OCI-LY3 (cell line): ENCODE data around the gene ATXN7.

Experiments used
- H2AFZ ChIP-seq: fragments of 200-600, 300-600 bp; shearing (Covaris generic); 2 replicates; pipeline ENCODE4 v1.6.0; 2014; ENCODE audit warnings: antibody characterized with exemption, low read depth, low read length
- H3K27ac ChIP-seq: fragments of 200-600, 300-600 bp; sonication (generic); 2 replicates; pipeline ENCODE4 v1.5.1; 2014; ENCODE audit warnings: mild to moderate bottlenecking, low read length, moderate library complexity, mixed read lengths
- H3K27me3 ChIP-seq: fragments of 200-600, 300-600 bp; sonication (generic); 2 replicates; pipeline ENCODE4 v1.6.1; 2014; ENCODE audit warnings: low read depth, low read length, mixed read lengths
- H3K36me3 ChIP-seq: fragments of 200-600, 300-600 bp; sonication (generic); replicated peaks from 2 replicates; pipeline ENCODE3; 2014; ENCODE audit warnings: low read depth, low read length, mixed read lengths
- H3K4me1 ChIP-seq: fragments of 300-600, 200-600 bp; sonication (generic); 2 replicates; pipeline ENCODE4 v1.6.1; 2014; ENCODE audit warnings: low read length, mixed read lengths
- H3K4me2 ChIP-seq: fragments of 200-600, 300-600 bp; sonication (generic); 2 replicates; pipeline ENCODE4 v1.6.1; 2014; ENCODE audit warnings: low read length, mixed read lengths
- H3K4me3 ChIP-seq: fragments of 300-600, 200-600 bp; sonication (generic); 2 replicates; pipeline ENCODE4 v1.5.1; 2014; ENCODE audit warnings: antibody characterized with exemption, mild to moderate bottlenecking, low read length, moderate library complexity
- H3K79me2 ChIP-seq: fragments of 300-600, 200-600 bp; shearing (Covaris generic); 2 replicates; pipeline ENCODE4 v1.6.1; 2014; ENCODE audit warnings: mild to moderate bottlenecking, low read length, mixed read lengths
- H3K9ac ChIP-seq: fragments of 300-600, 200-600 bp; shearing (Covaris generic); 2 replicates; pipeline ENCODE4 v1.6.0; 2014; ENCODE audit warnings: mild to moderate bottlenecking, low read length, moderate library complexity
- H3K9me3 ChIP-seq: fragments of 200-600, 300-600 bp; shearing (Covaris generic); 2 replicates; pipeline ENCODE4 v1.6.1; 2014; ENCODE audit warnings: low read length, mixed read lengths; ENCODE audit not compliant: insufficient read depth
- H4K20me1 ChIP-seq: fragments of 200-600, 300-600 bp; sonication (generic); 2 replicates; pipeline ENCODE4 v1.6.1; 2016; ENCODE audit warnings: low read length, mixed read lengths; ENCODE audit not compliant: insufficient read depth
- CTCF ChIP-seq: fragments of 200-600, 300-600 bp; sonication (generic); IDR thresholded peaks from 2 replicates; pipeline ENCODE4 v1.5.1; 2014; ENCODE audit warnings: antibody characterized with exemption, low read length, low read depth
- EZH2phosphoT487 ChIP-seq: fragments of 200-600 bp; shearing (Covaris generic); IDR thresholded peaks from 2 replicates; pipeline ENCODE4 v1.6.1; 2018; ENCODE audit warnings: antibody characterized with exemption, mixed run types, low read depth

ATXN7 gene

DNA sequence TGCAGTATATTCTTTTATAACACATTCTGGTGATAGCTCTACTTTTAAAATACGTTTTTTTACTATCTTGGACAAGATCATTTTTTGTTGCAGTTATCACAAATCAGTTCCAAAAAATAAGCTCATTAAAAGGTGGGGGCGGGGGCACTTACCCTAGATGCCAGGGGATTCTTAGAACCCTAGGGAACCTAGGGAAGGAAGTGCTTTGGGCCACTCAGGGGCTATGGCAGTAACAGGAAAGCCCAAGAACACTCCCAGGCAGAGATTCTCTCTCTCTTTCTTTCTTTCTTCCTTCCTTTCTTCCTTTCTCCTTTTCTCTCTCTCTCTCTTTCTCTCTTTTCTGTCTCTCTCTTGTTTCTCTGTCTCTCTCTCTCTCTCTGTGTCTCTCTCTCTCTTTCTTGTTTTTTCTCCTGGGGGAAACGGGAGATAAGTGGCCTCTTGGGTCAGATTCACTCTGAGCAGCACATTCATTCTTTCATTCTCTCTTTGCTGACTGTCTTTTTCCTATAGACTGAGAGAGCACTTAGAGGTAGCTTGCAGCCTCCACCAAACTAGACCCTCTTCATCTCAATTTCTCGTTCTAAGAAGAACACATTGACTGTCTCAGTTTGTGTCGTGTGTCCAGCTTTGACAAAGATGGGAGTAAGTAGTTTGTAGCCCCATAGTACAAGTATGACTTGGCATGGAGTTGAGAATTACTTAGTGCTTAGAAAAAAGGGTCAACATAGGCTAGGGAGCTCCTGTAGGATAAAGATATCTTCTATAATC, 31.9 kb downstream of the ATXN7 start:
- Histone ChIP-seq H3K4me1 (peaks cover 11% of the 10 kb centered on the region), H3K27ac (no peak overlapping the region), H3K79me2 (peaks cover 51% of the 10 kb centered on the region), H2AFZ (no peak overlapping the region), H3K27me3 (no peaks in the 10 kb centered on the region), H3K4me2 (no peak overlapping the region), H3K36me3 (peaks cover 22% of the 10 kb centered on the region), H3K9ac (no peak overlapping the region), H3K4me3 (no peak overlapping the region), H4K20me1 (peaks cover 50% of the 10 kb centered on the region), H3K9me3 (no peaks in the 10 kb centered on the region)
- TF ChIP-seq CTCF: no peak
- no peak for TF ChIP-seq EZH2phosphoT487

GRCh38 chr3:63896332-63897030, 32.8 kb downstream of the ATXN7 start:
- peaks cover 52% of the 10 kb centered on the region for H4K20me1 ChIP-seq

GRCh38 chr3:63900010-63900409, 36.3 kb downstream of the ATXN7 start:
- Histone ChIP-seq H3K79me2 (peaks cover 38% of the 10 kb centered on the region), H3K36me3 (peaks cover 38% of the 10 kb centered on the region), H3K27ac (no peak overlapping the region), H3K4me1 (peaks cover 11% of the 10 kb centered on the region), H2AFZ (no peak overlapping the region), H3K27me3 (no peaks in the 10 kb centered on the region), H4K20me1 (peaks cover 39% of the 10 kb centered on the region; the same call in 1 of the 2 replicates), H3K9me3 (no peaks in the 10 kb centered on the region), H3K4me3 (no peak overlapping the region), H3K9ac (no peak overlapping the region), H3K4me2 (no peak overlapping the region)
- TF ChIP-seq EZH2phosphoT487 (no peak), CTCF (no peak)

More at GRCh38 chr3:63896332-63897030, 32.8 kb downstream of the ATXN7 start:
- no peak overlapping the region for H2AFZ ChIP-seq
- no peak overlapping the region for H3K4me3 ChIP-seq
- no peak overlapping the region for H3K4me2 ChIP-seq
- H3K27ac ChIP-seq: no peak overlapping the region
- H3K9me3 ChIP-seq: no peaks in the 10 kb centered on the region
- H3K27me3 ChIP-seq: no peaks in the 10 kb centered on the region
- peaks cover 55% of the 10 kb centered on the region for H3K79me2 ChIP-seq
- no peak overlapping the region for H3K9ac ChIP-seq
- peaks cover 30% of the 10 kb centered on the region for H3K36me3 ChIP-seq
- TF ChIP-seq CTCF (no peak), EZH2phosphoT487 (no peak)
- H3K4me1 ChIP-seq: peaks cover 11% of the 10 kb centered on the region

DNA sequence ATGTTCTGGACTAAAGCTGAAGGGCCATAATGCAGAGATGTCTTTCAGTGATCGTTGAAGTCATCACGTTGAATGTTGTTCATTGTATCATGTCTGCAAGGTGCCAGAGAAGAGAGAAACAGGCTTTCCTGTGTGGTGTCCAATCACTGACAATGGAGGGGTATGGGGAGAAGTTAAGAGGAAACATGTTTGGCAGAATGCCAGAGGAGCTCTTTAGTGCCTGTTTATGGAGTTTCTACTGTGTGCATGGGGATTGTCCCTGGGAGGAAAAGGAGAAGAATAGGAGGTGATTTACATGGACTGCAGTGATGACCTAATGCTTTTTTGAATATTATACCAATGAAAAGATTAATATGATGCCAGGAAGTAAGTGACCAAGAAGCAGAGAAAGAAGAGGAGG, 36.8 kb downstream of the ATXN7 start:
- Histone ChIP-seq H4K20me1 (peaks cover 35% of the 10 kb centered on the region; the same call in 1 of the 2 replicates), H3K9me3 (no peaks in the 10 kb centered on the region), H3K27ac (no peak overlapping the region), H2AFZ (no peak overlapping the region), H3K36me3 (peaks cover 38% of the 10 kb centered on the region), H3K27me3 (no peaks in the 10 kb centered on the region), H3K4me1 (peaks cover 11% of the 10 kb centered on the region), H3K9ac (no peak overlapping the region), H3K79me2 (peaks cover 33% of the 10 kb centered on the region), H3K4me2 (no peak overlapping the region), H3K4me3 (no peak overlapping the region)
- no peak for TF ChIP-seq CTCF
- TF ChIP-seq EZH2phosphoT487: no peak
